ENCODE measurements around the gene FOS. TPM values are rescaled to one million over a fixed set of nuclear protein-coding genes. Genes with fewer than 3 reads are reported as not detected.

FOS gene
- total RNA-seq, 1 donor from 2014 or later: 29.6 TPM

- peaks cover 34% of the 10 kb centered on the region for H3K27me3 Mint-ChIP-seq
- peaks cover 2% of the 10 kb centered on the region for H3K4me1 Mint-ChIP-seq
- no peaks in the 10 kb centered on the region for H3K9me3 Mint-ChIP-seq
- no peaks in the 10 kb centered on the region for H3K36me3 Mint-ChIP-seq (ENCODE audit: low read depth)
- H3K4me3 Mint-ChIP-seq: no peak overlapping the region
- H3K27ac Mint-ChIP-seq: no peak overlapping the region
- DNase-seq: no peak
- intact Hi-C loops (cut with micrococcal nuclease): no loop called here
Observed at GRCh38 chr14:75315144-75315543, 36.5 kb downstream of the FOS start.

DNA sequence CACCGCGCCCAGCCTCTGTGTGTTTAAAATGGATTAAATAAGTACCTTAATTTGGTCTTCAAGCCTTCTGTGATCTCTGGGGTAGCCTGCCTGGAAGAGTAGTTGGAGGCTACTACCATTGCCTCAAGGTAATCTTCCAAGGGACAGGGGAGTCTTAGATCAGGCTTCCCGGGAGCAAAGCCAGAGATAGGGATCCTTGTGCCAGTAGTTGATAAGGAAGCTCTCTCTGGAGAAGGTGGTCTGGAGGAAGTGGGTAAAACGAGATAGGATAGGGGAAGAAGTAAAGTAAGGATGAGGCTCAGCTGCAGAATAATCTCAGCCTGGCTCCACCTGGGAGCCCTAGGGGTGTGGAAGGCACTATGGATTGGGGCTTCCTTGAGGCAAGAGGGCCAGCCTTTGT, 38.5 kb downstream of the FOS start:
- Mint-ChIP-seq H3K4me3 (no peak overlapping the region), H3K27me3 (peaks cover 38% of the 10 kb centered on the region), H3K4me1 (no peaks in the 10 kb centered on the region), H3K27ac (no peak overlapping the region), H3K9me3 (no peaks in the 10 kb centered on the region), H3K36me3 (ENCODE audit: low read depth) (no peaks in the 10 kb centered on the region)
- no peak for DNase-seq
- intact Hi-C loops (cut with micrococcal nuclease): no loop called here

DNA sequence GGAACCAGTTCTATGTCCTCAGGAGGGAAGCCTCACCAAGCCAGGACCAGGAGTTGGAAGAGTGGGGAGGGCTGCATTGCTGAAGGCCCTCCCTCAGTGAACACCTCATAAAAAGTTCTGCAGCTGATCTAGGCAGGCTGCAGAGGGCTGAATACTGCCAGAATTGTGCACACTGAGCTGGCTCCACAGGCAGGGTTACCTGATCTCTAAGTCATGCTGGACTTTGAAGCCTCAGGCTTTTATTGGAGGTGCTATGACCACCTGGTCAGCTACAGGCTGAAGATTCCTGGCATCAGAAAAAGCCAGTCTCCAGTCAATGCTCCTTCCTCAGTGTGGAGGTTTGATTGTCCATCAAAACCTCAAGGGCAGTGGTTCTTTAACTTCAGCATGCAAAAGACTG, 39.7 kb downstream of the FOS start:
- no peak for DNase-seq
- no peaks in the 10 kb centered on the region for H3K9me3 Mint-ChIP-seq
- no peaks in the 10 kb centered on the region for H3K36me3 Mint-ChIP-seq (ENCODE audit: low read depth)
- H3K27me3 Mint-ChIP-seq: peaks cover 36% of the 10 kb centered on the region
- intact Hi-C loops (cut with micrococcal nuclease): no loop called here
- no peak overlapping the region for H3K4me3 Mint-ChIP-seq
- no peak overlapping the region for H3K27ac Mint-ChIP-seq
- H3K4me1 Mint-ChIP-seq: no peaks in the 10 kb centered on the region

GRCh38 chr14:75319021-75319420, 40.4 kb downstream of the FOS start:
- DNase-seq: no peak
- no peak overlapping the region for H3K27ac Mint-ChIP-seq
- intact Hi-C loops (cut with micrococcal nuclease): no loop called here
- H3K27me3 Mint-ChIP-seq: peaks cover 35% of the 10 kb centered on the region
- H3K9me3 Mint-ChIP-seq: no peaks in the 10 kb centered on the region
- no peak overlapping the region for H3K4me3 Mint-ChIP-seq
- no peaks in the 10 kb centered on the region for H3K36me3 Mint-ChIP-seq (ENCODE audit: low read depth)
- H3K4me1 Mint-ChIP-seq: no peaks in the 10 kb centered on the region

GRCh38 chr14:75320196-75320595, 41.6 kb downstream of the FOS start:
- Mint-ChIP-seq H3K4me3 (no peak overlapping the region), H3K36me3 (ENCODE audit: low read depth) (no peaks in the 10 kb centered on the region), H3K27me3 (peaks cover 33% of the 10 kb centered on the region), H3K4me1 (no peaks in the 10 kb centered on the region), H3K9me3 (no peaks in the 10 kb centered on the region), H3K27ac (no peak overlapping the region)
- intact Hi-C loops (cut with micrococcal nuclease): no loop called here
- DNase-seq: no peak

DNA sequence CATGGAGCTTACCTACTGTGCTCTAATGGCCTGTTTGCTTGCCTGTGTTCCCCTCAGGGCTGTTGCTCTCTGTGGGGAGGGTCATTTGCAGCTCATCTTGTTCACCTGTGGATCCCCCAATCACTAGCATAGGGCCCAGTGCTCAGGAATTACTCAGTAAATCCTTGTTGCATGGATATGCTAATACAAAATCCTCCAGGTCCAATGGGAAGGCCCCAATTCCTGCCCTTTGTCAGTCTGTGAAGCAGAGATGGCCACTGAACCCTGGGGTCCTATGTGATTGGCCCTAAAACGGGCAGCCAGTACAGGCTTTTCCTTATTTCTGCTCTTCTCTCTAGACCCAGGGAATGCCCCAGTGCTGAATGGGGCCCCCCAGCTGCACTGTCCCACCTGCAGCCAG, 44.1 kb downstream of the FOS start:
- Mint-ChIP-seq H3K27ac (no peak overlapping the region), H3K4me3 (no peak overlapping the region), H3K9me3 (no peaks in the 10 kb centered on the region), H3K27me3 (peaks cover 21% of the 10 kb centered on the region), H3K36me3 (ENCODE audit: low read depth) (no peaks in the 10 kb centered on the region), H3K4me1 (no peaks in the 10 kb centered on the region)
- no peak for DNase-seq
- intact Hi-C loops (cut with micrococcal nuclease): no loop called here

DNA sequence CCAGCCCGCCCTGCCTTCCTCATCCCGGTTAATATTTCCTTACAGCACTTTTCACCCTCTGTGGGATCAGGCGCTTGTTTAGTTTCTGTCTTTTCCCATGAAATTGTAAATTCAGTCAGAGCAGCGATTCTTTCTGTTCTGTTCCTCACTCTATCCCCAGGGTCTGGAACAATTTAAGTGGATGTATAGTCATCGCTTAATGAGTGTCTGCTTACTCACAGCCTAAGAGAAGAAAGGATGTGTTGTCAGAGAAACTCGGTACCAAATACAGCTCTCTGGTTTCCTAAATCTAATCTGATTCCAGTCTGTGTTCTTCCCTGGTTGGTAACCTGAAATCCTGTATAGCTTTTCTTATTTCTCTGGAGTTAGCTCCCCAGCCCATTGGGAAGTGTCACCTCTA, 44.9 kb downstream of the FOS start:
- H3K27ac Mint-ChIP-seq: no peak overlapping the region

DNA sequence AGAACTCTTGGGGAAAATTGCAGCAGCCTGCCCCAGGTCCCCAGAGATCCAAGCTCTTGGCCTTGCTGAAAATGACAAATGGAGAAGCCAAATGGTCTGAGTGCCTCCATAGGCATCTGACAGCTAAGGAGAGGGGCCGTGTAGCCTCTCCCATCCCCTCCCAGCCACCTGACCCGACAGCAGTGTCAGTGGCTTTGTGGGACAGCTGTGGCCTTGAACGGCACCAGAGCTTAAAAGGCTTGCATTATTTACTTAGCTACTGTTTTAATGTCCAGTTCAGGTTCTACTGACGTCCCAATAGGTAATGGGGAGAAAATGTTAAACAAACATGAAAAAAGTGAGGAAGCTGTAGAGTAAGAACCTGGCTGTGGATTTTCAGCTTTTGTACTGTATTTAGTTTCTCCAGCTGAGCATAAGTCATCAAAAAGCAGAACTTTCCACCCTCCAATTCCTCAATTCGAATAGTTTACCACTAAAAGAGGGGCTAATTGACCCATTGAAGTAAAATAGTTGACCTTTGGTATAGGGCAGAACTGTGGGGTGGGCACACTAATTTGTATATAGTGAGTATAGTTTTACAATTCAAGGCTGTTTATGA, 50.0 kb downstream of the FOS start:
- Mint-ChIP-seq H3K4me1 (peaks cover 10% of the 10 kb centered on the region), H3K9me3 (no peaks in the 10 kb centered on the region), H3K27me3 (peaks cover 16% of the 10 kb centered on the region), H3K27ac (no peak overlapping the region), H3K4me3 (no peak overlapping the region), H3K36me3 (ENCODE audit: low read depth) (no peaks in the 10 kb centered on the region)
- intact Hi-C loops (cut with micrococcal nuclease): no loop called here
- no peak for DNase-seq

More for the DNA sequence above, 44.9 kb downstream of the FOS start:
- Mint-ChIP-seq H3K27me3 (peaks cover 17% of the 10 kb centered on the region), H3K4me3 (no peak overlapping the region), H3K9me3 (no peaks in the 10 kb centered on the region), H3K36me3 (ENCODE audit: low read depth) (no peaks in the 10 kb centered on the region), H3K4me1 (no peaks in the 10 kb centered on the region)
- intact Hi-C loops (cut with micrococcal nuclease): no loop called here
- DNase-seq: no peak

DNA sequence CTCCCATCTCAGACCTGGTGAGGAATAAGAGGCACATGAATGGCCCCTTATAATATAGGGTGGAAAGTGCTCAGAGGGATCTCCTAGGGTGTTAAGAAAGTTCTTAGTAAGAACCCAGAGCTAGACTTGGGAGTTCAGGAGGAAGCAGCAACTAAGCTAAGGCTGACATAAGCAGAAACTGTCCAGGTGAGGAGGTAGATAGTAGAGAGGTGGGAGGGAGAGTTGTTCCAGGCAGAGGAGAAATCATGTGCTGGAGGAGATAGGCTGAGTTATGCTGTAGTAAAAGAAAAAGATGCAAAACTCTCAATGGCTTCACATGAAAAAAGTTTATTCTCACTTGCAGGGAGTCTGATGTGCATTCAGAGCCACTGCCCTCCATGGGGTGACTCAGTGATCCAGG, 50.7 kb downstream of the FOS start:
- Mint-ChIP-seq H3K9me3 (no peaks in the 10 kb centered on the region), H3K27me3 (peaks cover 15% of the 10 kb centered on the region), H3K4me1 (peaks cover 13% of the 10 kb centered on the region), H3K27ac (no peak overlapping the region), H3K36me3 (ENCODE audit: low read depth) (no peaks in the 10 kb centered on the region), H3K4me3 (no peak overlapping the region)
- no peak for DNase-seq
- intact Hi-C loops (cut with micrococcal nuclease): no loop called here

GRCh38 chr14:75331471-75331870, 52.8 kb downstream of the FOS start:
- no peak for DNase-seq
- Mint-ChIP-seq H3K27ac (no peak overlapping the region), H3K36me3 (ENCODE audit: low read depth) (no peaks in the 10 kb centered on the region), H3K9me3 (no peaks in the 10 kb centered on the region), H3K27me3 (peaks cover 12% of the 10 kb centered on the region), H3K4me1 (peaks cover 22% of the 10 kb centered on the region), H3K4me3 (no peak overlapping the region)
- intact Hi-C loops (cut with micrococcal nuclease): loop anchor here (5.0 to 10.0 kb wide), 2 partner anchors 86 to 153 kb away; no protein-coding TSS in a partner anchor

Other genes with a start within 250 kb of the FOS start
- gene MLH3, start 227.4 kb upstream of the FOS start, total RNA-seq: 27.7 and 28.3 TPM in 2 replicates
- gene ACYP1, start 214.8 kb upstream of the FOS start, total RNA-seq: 45.2 and 46.0 TPM in 2 replicates
- gene ZC2HC1C, start 209.2 kb upstream of the FOS start, total RNA-seq: 0.82 and 1.6 TPM in 2 replicates
- 66.6 and 68.8 TPM in 2 replicates for gene NEK9, start 151.8 kb upstream of the FOS start, total RNA-seq
- 192 and 200 TPM in 2 replicates for gene TMED10, start 102.2 kb upstream of the FOS start, total RNA-seq
- 1.1 and 1.4 TPM in 2 replicates for gene JDP2, start 149.2 kb downstream of the FOS start, total RNA-seq
- gene BATF, start 243.6 kb downstream of the FOS start, total RNA-seq: 175 and 178 TPM in 2 replicates